Neural cell (in vitro differentiated cells): Measurements from ENCODE around the gene SRSF12. TPM values are rescaled to one million over a fixed set of nuclear protein-coding genes. Genes with fewer than 3 reads are reported as not detected.

Source experiments
- H2AFZ ChIP-seq: fragments of 200-600, 300-800 bp; sonication (generic), shearing (Covaris generic); 2 replicates; pipeline ENCODE4 v1.6.0; 2014; ENCODE audit warnings: low read depth, mild to moderate bottlenecking, antibody characterized with exemption, low read length, moderate library complexity
- H3F3A ChIP-seq: fragments of 200-600 bp; shearing (Covaris generic); 2 replicates; pipeline ENCODE4 v1.6.1; 2016; ENCODE audit warnings: mild to moderate bottlenecking, moderate library complexity, mixed read lengths, antibody characterized with exemption, low read length; ENCODE audit not compliant: insufficient read depth, poor library complexity, severe bottlenecking
- H3K27ac ChIP-seq: fragments of 200-600, 300-800 bp; sonication (generic), shearing (Covaris generic); 2 replicates; pipeline ENCODE4 v1.5.1; 2014; ENCODE audit warnings: mild to moderate bottlenecking, low read length, moderate library complexity
- H3K27me3 ChIP-seq: fragments of 300-800, 200-600 bp; sonication (generic), shearing (Covaris generic); 2 replicates; pipeline ENCODE4 v1.6.0; 2014; ENCODE audit warnings: mild to moderate bottlenecking, low read depth, low read length, moderate library complexity; ENCODE audit not compliant: insufficient read depth
- H3K36me3 ChIP-seq: fragments of 300-800, 200-600 bp; sonication (generic), shearing (Covaris generic); 2 replicates; pipeline ENCODE4 v1.5.1; 2014; ENCODE audit warnings: mild to moderate bottlenecking, antibody characterized with exemption, low read length, moderate library complexity; ENCODE audit not compliant: insufficient read depth
- H3K4me2 ChIP-seq: fragments of 300-800, 200-600 bp; sonication (generic), shearing (Covaris generic); 2 replicates; pipeline ENCODE4 v1.6.0; 2014; ENCODE audit warnings: mild to moderate bottlenecking, low read length
- H3K4me3 ChIP-seq: fragments of 300-800, 200-600 bp; sonication (generic), shearing (Covaris generic); 2 replicates; pipeline ENCODE4 v1.5.1; 2014; ENCODE audit warnings: mild to moderate bottlenecking, low read length, moderate library complexity
- H3K79me2 ChIP-seq: fragments of 200-600 bp; shearing (Covaris generic); replicated peaks from 2 replicates; pipeline ENCODE4 v1.6.0; 2014; ENCODE audit warnings: mild to moderate bottlenecking, low read length, moderate library complexity; ENCODE audit not compliant: insufficient read depth
- H3K9ac ChIP-seq: fragments of 300-800, 200-600 bp; sonication (generic), shearing (Covaris generic); 2 replicates; pipeline ENCODE4 v1.6.1; 2016; ENCODE audit warnings: mild to moderate bottlenecking, low read length, mixed read lengths
- H3K9me2 ChIP-seq: fragments of 200-600 bp; shearing (Covaris generic); 2 replicates; pipeline ENCODE4 v1.6.1; 2016; ENCODE audit warnings: mild to moderate bottlenecking, low read length, mixed read lengths; ENCODE audit not compliant: insufficient read depth
- H3K9me3 ChIP-seq: fragments of 200-600, 300-800 bp; sonication (generic), shearing (Covaris generic); 2 replicates; pipeline ENCODE4 v1.6.1; 2016; ENCODE audit warnings: mild to moderate bottlenecking, mixed run types, low read length, moderate library complexity, mixed read lengths
- H4K20me1 ChIP-seq: fragments of 200-600 bp; shearing (Covaris generic); 2 replicates; pipeline ENCODE4 v1.6.1; 2016; ENCODE audit warnings: mild to moderate bottlenecking, mixed run types; ENCODE audit not compliant: insufficient read depth
- EP300 ChIP-seq: fragments of 450-650 bp; conservative IDR thresholded peaks from 2 replicates; pipeline ENCODE4 v1.6.1; 2014; ENCODE audit warnings: antibody characterized with exemption, mild to moderate bottlenecking, moderate library complexity; ENCODE audit not compliant: poor library complexity, severe bottlenecking
- EZH2 ChIP-seq: fragments of 200-600, 300-800 bp; shearing (Covaris generic), sonication (generic); IDR thresholded peaks from 2 replicates; pipeline ENCODE4 v1.6.1; 2014; ENCODE audit warnings: antibody characterized with exemption, low read length, borderline replicate concordance, mild to moderate bottlenecking; ENCODE audit not compliant: insufficient read depth, poor library complexity, severe bottlenecking
- MXI1 ChIP-seq: fragments of 450-650 bp; conservative IDR thresholded peaks from 2 replicates; pipeline ENCODE4 v1.6.1; 2014; ENCODE audit warnings: antibody characterized with exemption, mild to moderate bottlenecking; ENCODE audit not compliant: poor library complexity, severe bottlenecking
- POLR2AphosphoS5 ChIP-seq: IDR thresholded peaks from 2 replicates; pipeline ENCODE4 v1.6.1; 2012
- RAD21 ChIP-seq: fragments of 450-650 bp; conservative IDR thresholded peaks from 2 replicates; pipeline ENCODE4 v1.6.1; 2014; ENCODE audit warnings: antibody characterized with exemption, mild to moderate bottlenecking, moderate library complexity
- SMC3 ChIP-seq: fragments of 450-650 bp; conservative IDR thresholded peaks from 2 replicates; pipeline ENCODE4 v1.6.1; 2014; ENCODE audit warnings: antibody characterized with exemption, mild to moderate bottlenecking, moderate library complexity; ENCODE audit not compliant: poor library complexity
- TAF1 ChIP-seq: IDR thresholded peaks from 2 replicates; pipeline ENCODE4 v1.6.1; 2012; ENCODE audit warnings: low read depth
- polyA plus RNA-seq: library from polyadenylated mRNA; depleted of rRNA; stranded (reverse); fragments of >200 nt; gene quantifications from 2 replicates; pipeline ENCODE4 v1.2.3, GENCODE V29; 2014
- TF ChIP-seq, protein P1 (sequence below): IDR thresholded peaks from 2 replicates; pipeline ENCODE4 v1.6.1; 2012; ENCODE audit warnings: borderline replicate concordance
- TF ChIP-seq, protein P2 (sequence below): fragments of 450-650 bp; IDR thresholded peaks from 2 replicates; pipeline ENCODE4 v1.5.1; 2014; ENCODE audit warnings: antibody characterized with exemption, mild to moderate bottlenecking, moderate library complexity; ENCODE audit not compliant: poor library complexity, severe bottlenecking

Gene SRSF12
- polyA plus RNA-seq, 1 donor from 2014 or later, result 44.0 TPM

DNA sequence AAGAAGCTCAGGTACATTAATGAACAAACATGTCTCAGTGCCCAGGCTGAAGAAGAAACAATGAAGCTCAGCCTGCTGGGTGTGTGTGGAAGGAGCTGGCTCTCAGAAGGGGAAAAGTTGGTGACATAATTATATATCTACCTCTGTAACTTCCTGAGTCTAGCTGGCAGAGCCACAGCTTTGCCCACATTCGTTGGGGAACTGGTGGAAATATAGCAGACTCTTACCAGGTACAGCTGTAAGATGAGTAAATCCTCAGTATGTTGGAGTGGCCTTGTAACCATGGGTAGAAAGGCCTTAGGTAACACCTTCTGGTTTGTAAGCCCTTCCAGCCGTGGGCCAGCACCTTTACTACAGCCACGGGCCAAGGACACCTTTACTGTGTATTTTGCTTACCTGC lies 67.2 kb downstream of the SRSF12 start:
- H3K79me2 ChIP-seq, result no peaks in the 10 kb centered on the region

DNA sequence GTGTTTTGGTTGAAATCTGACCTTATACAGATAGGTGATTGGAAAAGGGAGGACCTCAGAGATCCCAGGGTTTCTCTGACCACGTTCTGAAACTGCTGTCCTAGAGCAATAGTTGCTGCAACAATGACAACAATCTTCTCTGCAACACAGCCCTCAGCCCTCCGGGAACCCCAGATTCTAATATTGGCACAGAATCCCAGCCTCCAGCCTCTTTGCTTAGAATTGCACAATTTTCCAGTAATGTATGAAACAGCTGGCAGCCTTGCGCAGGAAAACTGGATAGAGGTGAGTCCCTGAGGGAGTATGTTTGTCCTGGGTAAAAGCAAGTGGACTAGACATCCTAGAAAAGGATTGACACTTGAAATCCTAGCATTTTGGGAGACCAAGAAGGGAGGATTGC lies 67.7 kb downstream of the SRSF12 start:
- no peaks in the 10 kb centered on the region for H3K9me2 ChIP-seq
- H3K4me2 ChIP-seq, result no peak overlapping the region
- TF ChIP-seq, protein P1, sequence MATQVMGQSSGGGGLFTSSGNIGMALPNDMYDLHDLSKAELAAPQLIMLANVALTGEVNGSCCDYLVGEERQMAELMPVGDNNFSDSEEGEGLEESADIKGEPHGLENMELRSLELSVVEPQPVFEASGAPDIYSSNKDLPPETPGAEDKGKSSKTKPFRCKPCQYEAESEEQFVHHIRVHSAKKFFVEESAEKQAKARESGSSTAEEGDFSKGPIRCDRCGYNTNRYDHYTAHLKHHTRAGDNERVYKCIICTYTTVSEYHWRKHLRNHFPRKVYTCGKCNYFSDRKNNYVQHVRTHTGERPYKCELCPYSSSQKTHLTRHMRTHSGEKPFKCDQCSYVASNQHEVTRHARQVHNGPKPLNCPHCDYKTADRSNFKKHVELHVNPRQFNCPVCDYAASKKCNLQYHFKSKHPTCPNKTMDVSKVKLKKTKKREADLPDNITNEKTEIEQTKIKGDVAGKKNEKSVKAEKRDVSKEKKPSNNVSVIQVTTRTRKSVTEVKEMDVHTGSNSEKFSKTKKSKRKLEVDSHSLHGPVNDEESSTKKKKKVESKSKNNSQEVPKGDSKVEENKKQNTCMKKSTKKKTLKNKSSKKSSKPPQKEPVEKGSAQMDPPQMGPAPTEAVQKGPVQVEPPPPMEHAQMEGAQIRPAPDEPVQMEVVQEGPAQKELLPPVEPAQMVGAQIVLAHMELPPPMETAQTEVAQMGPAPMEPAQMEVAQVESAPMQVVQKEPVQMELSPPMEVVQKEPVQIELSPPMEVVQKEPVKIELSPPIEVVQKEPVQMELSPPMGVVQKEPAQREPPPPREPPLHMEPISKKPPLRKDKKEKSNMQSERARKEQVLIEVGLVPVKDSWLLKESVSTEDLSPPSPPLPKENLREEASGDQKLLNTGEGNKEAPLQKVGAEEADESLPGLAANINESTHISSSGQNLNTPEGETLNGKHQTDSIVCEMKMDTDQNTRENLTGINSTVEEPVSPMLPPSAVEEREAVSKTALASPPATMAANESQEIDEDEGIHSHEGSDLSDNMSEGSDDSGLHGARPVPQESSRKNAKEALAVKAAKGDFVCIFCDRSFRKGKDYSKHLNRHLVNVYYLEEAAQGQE, result no peak
- TF ChIP-seq MXI1, result no peak
- H3K27ac ChIP-seq, result no peak overlapping the region
- H3K4me3 ChIP-seq, result no peak overlapping the region
- H3K9me3 ChIP-seq, result no peaks in the 10 kb centered on the region
- H3F3A ChIP-seq, result no peaks in the 10 kb centered on the region
- no peaks in the 10 kb centered on the region for H3K79me2 ChIP-seq
- no peaks in the 10 kb centered on the region for H4K20me1 ChIP-seq
- no peak overlapping the region for H3K9ac ChIP-seq
- H3K27me3 ChIP-seq, result no peaks in the 10 kb centered on the region
- no peaks in the 10 kb centered on the region for H3K36me3 ChIP-seq
- no peak overlapping the region for H2AFZ ChIP-seq

More for the DNA sequence above, 67.2 kb downstream of the SRSF12 start:
- Histone ChIP-seq H3K9me2 (no peaks in the 10 kb centered on the region), H3K27ac (no peak overlapping the region), H2AFZ (no peak overlapping the region), H4K20me1 (no peaks in the 10 kb centered on the region), H3K4me3 (no peak overlapping the region), H3K9ac (no peak overlapping the region), H3K27me3 (no peaks in the 10 kb centered on the region), H3K4me2 (no peak overlapping the region), H3K36me3 (no peaks in the 10 kb centered on the region), H3K9me3 (no peaks in the 10 kb centered on the region), H3F3A (no peaks in the 10 kb centered on the region)
- no peak for TF ChIP-seq TAF1
- no peak for TF ChIP-seq POLR2AphosphoS5
- no peak for TF ChIP-seq SMC3
- TF ChIP-seq RAD21, result no peak
- TF ChIP-seq EZH2, result no peak
- TF ChIP-seq, protein P1, result no peak
- TF ChIP-seq EP300, result no peak
- TF ChIP-seq, protein P2, sequence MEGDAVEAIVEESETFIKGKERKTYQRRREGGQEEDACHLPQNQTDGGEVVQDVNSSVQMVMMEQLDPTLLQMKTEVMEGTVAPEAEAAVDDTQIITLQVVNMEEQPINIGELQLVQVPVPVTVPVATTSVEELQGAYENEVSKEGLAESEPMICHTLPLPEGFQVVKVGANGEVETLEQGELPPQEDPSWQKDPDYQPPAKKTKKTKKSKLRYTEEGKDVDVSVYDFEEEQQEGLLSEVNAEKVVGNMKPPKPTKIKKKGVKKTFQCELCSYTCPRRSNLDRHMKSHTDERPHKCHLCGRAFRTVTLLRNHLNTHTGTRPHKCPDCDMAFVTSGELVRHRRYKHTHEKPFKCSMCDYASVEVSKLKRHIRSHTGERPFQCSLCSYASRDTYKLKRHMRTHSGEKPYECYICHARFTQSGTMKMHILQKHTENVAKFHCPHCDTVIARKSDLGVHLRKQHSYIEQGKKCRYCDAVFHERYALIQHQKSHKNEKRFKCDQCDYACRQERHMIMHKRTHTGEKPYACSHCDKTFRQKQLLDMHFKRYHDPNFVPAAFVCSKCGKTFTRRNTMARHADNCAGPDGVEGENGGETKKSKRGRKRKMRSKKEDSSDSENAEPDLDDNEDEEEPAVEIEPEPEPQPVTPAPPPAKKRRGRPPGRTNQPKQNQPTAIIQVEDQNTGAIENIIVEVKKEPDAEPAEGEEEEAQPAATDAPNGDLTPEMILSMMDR, result no peak
- TF ChIP-seq MXI1, result no peak
